HepG2 (cell line): ENCODE measurements around the gene ST13. TPM values are rescaled to one million over a fixed set of nuclear protein-coding genes. Genes with fewer than 3 reads are reported as not detected.

ENCODE experiments used
- ATAC-seq: fragments of 200-7000 bp; cut with Tn5 transposase; 3 replicates; pipeline ENCODE4 v1.9.1; 2020; ENCODE audit warnings: mild to moderate bottlenecking, moderate library complexity
- BruUV-seq: library from RNA; stranded (reverse); fragments of 400-500 nt; replicated peaks from 2 replicates; lab custom pipeline; 2021; lab: Mats Ljungman, UMichigan
- CTCF ChIA-PET: fragments of 300-600 bp; formaldehyde crosslinking; extraction: SDS; loops from one replicate; lab custom pipeline; 2021; ENCODE audit warnings: low total read pairs, inconsistent platforms, low intra/inter-chr PET ratio; lab: Yijun Ruan, JAX
- POLR2A ChIA-PET: fragments of 350-600 bp; sonication (Branson Sonifier 250); formaldehyde crosslinking; loops from one replicate; lab custom pipeline; 2020; ENCODE audit warnings: antibody characterized with exemption, inconsistent platforms; lab: Yijun Ruan, JAX
- DNase-seq: peaks from one replicate; pipeline ENCODE4 v3.0.0-alpha.2; 2015; ENCODE audit warnings: low spot score
- FAIRE-seq: peaks from 3 replicates; lab custom pipeline; 2011; peaks lifted over from hg19 to GRCh38; lab: Jason Lieb, UNC
- H2AFZ ChIP-seq: one replicate; pipeline ENCODE4 v1.6.1; 2011; ENCODE audit warnings: low read length, inconsistent platforms
- H3K27ac ChIP-seq: fragments of 300-600 bp; 3 replicates; pipeline ENCODE4 v1.8.0; 2011; ENCODE audit warnings: mixed run types, mild to moderate bottlenecking, mixed read lengths, low read length, inconsistent platforms; ENCODE audit not compliant: insufficient read depth; ENCODE audit errors: extremely low read length
- H3K27me3 ChIP-seq, 2 experiments: fragments of 200-600 bp in 1 of 2; 2 replicates in 1 of 2; 3 replicates in 1 of 2; pipeline versions ENCODE4 v1.6.0 to v1.8.0; 2011; ENCODE audit warnings: low read length in 2 of 2, mild to moderate bottlenecking in 2 of 2, moderate library complexity in 2 of 2, inconsistent platforms in 1 of 2; ENCODE audit not compliant: insufficient read depth in 2 of 2, control insufficient read depth in 1 of 2
- H3K36me3 ChIP-seq, 2 experiments: fragments of 200-600 bp in 1 of 2; replicated peaks in 1 of 2; 2 replicates in 1 of 2; 3 replicates in 1 of 2; pipeline versions ENCODE4 v1.5.1 to v1.8.0; 2011; ENCODE audit warnings: low read length in 2 of 2, inconsistent platforms in 1 of 2; ENCODE audit not compliant: insufficient read depth in 2 of 2, control insufficient read depth in 1 of 2
- H3K4me1 ChIP-seq: 2 replicates; pipeline ENCODE4 v1.5.1; 2012; ENCODE audit warnings: low read length, inconsistent platforms; ENCODE audit not compliant: insufficient read depth
- H3K4me2 ChIP-seq: 2 replicates; pipeline ENCODE4 v1.6.0; 2011; ENCODE audit warnings: low read depth, low read length, inconsistent platforms
- H3K4me3 ChIP-seq, 3 experiments: fragments of 200-600 bp in 1 of 3; sonication (generic), shearing (Covaris generic) in 1 of 3; replicated peaks in 1 of 3; 2 replicates each; pipeline ENCODE4 v1.5.1; 2011 to 2016; ENCODE audit warnings: low read length in 3 of 3, inconsistent platforms in 2 of 3, low read depth in 2 of 3, mild to moderate bottlenecking in 2 of 3, control low read depth in 1 of 3, mixed read lengths in 1 of 3; ENCODE audit not compliant: insufficient read depth in 1 of 3
- H3K79me2 ChIP-seq: one replicate; pipeline ENCODE4 v1.6.1; 2011; ENCODE audit warnings: low read length, inconsistent platforms; ENCODE audit not compliant: insufficient read depth
- H3K9ac ChIP-seq: 2 replicates; pipeline ENCODE4 v1.6.0; 2011; ENCODE audit warnings: mild to moderate bottlenecking, low read depth, low read length, inconsistent platforms; ENCODE audit not compliant: insufficient read depth
- H3K9me3 ChIP-seq: 2 replicates; pipeline ENCODE4 v1.5.1; 2012; ENCODE audit warnings: mild to moderate bottlenecking, low read length
- H4K20me1 ChIP-seq: 2 replicates; pipeline ENCODE4 v1.6.0; 2011; ENCODE audit warnings: inconsistent platforms, mild to moderate bottlenecking, low read length, moderate library complexity; ENCODE audit not compliant: insufficient read depth
- FOXA1 ChIP-seq, 2 experiments: fragments of 450-650 bp in 1 of 2; sonication (generic) in 1 of 2; formaldehyde crosslinking in 1 of 2; IDR thresholded peaks; 2 replicates each; pipeline versions ENCODE4 v1.4.0 to v1.6.1; 2016 to 2020; ENCODE audit warnings: missing genetic modification reagents in 1 of 2
- MEF2D ChIP-seq: sonication (generic); formaldehyde crosslinking; IDR thresholded peaks from 2 replicates; pipeline ENCODE4 v1.5.1; 2020; ENCODE audit warnings: mild to moderate bottlenecking, missing genetic modification reagents
- MLXIP ChIP-seq: sonication (generic); formaldehyde crosslinking; IDR thresholded peaks from 2 replicates; pipeline ENCODE4 v1.9.0; 2021; ENCODE audit warnings: missing genetic modification reagents, borderline replicate concordance
- PAXIP1 ChIP-seq: sonication (generic); formaldehyde crosslinking; conservative IDR thresholded peaks from 2 replicates; pipeline ENCODE4 v1.4.0; 2020; ENCODE audit warnings: mild to moderate bottlenecking, missing genetic modification reagents, moderate library complexity
- SKIL ChIP-seq: sonication (generic); formaldehyde crosslinking; IDR thresholded peaks from 2 replicates; pipeline ENCODE4 v1.8.0; 2022; ENCODE audit warnings: missing genetic modification reagents, mild to moderate bottlenecking, moderate library complexity, borderline replicate concordance
- TFDP2 ChIP-seq: sonication (generic); formaldehyde crosslinking; IDR thresholded peaks from 2 replicates; pipeline ENCODE4 v1.4.0; 2020; ENCODE audit warnings: missing genetic modification reagents
- TOE1 ChIP-seq: sonication (generic); formaldehyde crosslinking; IDR thresholded peaks from 2 replicates; pipeline ENCODE4 v1.4.0; 2020; ENCODE audit warnings: mild to moderate bottlenecking, missing genetic modification reagents
- ZBTB8A ChIP-seq: sonication (generic); formaldehyde crosslinking; IDR thresholded peaks from 2 replicates; pipeline ENCODE4 v1.4.0; 2020; ENCODE audit warnings: mild to moderate bottlenecking, low read depth, missing genetic modification reagents, borderline replicate concordance
- ZKSCAN1 ChIP-seq: fragments of 150-350 bp; IDR thresholded peaks from 2 replicates; pipeline ENCODE4 v1.6.1; 2014; ENCODE audit warnings: low read length
- ZNF329 ChIP-seq: sonication (generic); formaldehyde crosslinking; IDR thresholded peaks from 2 replicates; pipeline ENCODE4 v1.9.0; 2021; ENCODE audit warnings: low read depth, mild to moderate bottlenecking, missing genetic modification reagents
- ZNF563 ChIP-seq: sonication (generic); formaldehyde crosslinking; IDR thresholded peaks from 2 replicates; pipeline ENCODE4 v1.8.0; 2022; ENCODE audit warnings: mild to moderate bottlenecking, moderate library complexity, missing genetic modification reagents
- ZUFSP ChIP-seq: sonication (generic); formaldehyde crosslinking; IDR thresholded peaks from 2 replicates; pipeline ENCODE4 v1.9.0; 2021; ENCODE audit warnings: missing genetic modification reagents, mild to moderate bottlenecking, borderline replicate concordance
- WGBS: methylation state at CpG from one replicate; pipeline ENCODE4 v1.1.6; 2017; ENCODE audit warnings: low lambda C conversion rate; 5-methylcytosine and 5-hydroxymethylcytosine counted together
- in situ Hi-C: cut with HindIII; loops from 2 replicates; pipeline ENCODE4 v1.10.0; 2017; ENCODE audit warnings: low pct_unique_long_range_greater_than_20kb; ENCODE audit not compliant: extremely low pct_ligation_motif_present
- intact Hi-C: fragments of 100-400 bp; cut with micrococcal nuclease; formaldehyde crosslinking; loops from one replicate; pipeline ENCODE4 v1.10.0; 2022; ENCODE audit not compliant: unreplicated experiment
- polyA plus RNA-seq, 8 experiments: library from polyadenylated mRNA; depleted of rRNA in 3 of 8; stranded (reverse) in 7 of 8; unstranded in 1 of 8; fragments of >200 nt; fragmentation: Illumina TruSeq in 4 of 8; extraction: Trizol in 4 of 8; gene quantifications; 2 replicates each; pipeline versions ENCODE4 v1.2.1 to v1.2.3, GENCODE V29; 2011 to 2016; ENCODE audit warnings: low read depth in 4 of 8, missing spikeins in 1 of 8, mixed read lengths in 1 of 8; ENCODE audit not compliant: insufficient read depth in 1 of 8
- total RNA-seq, 5 experiments: library from RNA; depleted of rRNA; stranded (reverse); fragments of >200 nt; fragmentation: Illumina TruSeq; extraction: Trizol; gene quantifications; 2 replicates each; pipeline ENCODE4 v1.2.3, GENCODE V29; 2016; ENCODE audit warnings: low read depth in 1 of 5

Gene ST13
- total and polyA plus RNA-seq, 2 of the 13 experiments (the other 11 are each of a cell fraction or from before 2014, with no cell fraction given): 110 to 274 TPM

- H4K20me1 ChIP-seq: no peaks in the 10 kb centered on the region
- H3K9me3 ChIP-seq: no peaks in the 10 kb centered on the region
- 95% methylated on average over 2 of the region's 2 CpGs for WGBS
- DNase-seq: no peak
- no peak overlapping the region for H3K4me2 ChIP-seq
- peaks cover 46% of the 10 kb centered on the region for H3K79me2 ChIP-seq
- no peak overlapping the region for H3K27ac ChIP-seq
- no peak overlapping the region for H3K4me3 ChIP-seq
- in situ Hi-C loops: no loop called here
- ChIA-PET CTCF (no interaction called here), POLR2A (no interaction called here)
- peaks cover 34% of the 10 kb centered on the region for H3K4me1 ChIP-seq
- H3K9ac ChIP-seq: no peak overlapping the region
- no TSS peak for BruUV-seq
- ATAC-seq: no peak
- peaks cover 0 to 6% of the 10 kb centered on the region in 2 experiments; a peak in 2 of 5 replicates for H3K36me3 ChIP-seq
- intact Hi-C loops: no loop called here
- no peaks in the 10 kb centered on the region; a peak in 1 of 5 replicates for H3K27me3 ChIP-seq
- H2AFZ ChIP-seq: no peak overlapping the region
- FAIRE-seq: no peak
- TF ChIP-seq ZKSCAN1 (no peak), FOXA1 (IDR thresholded peaks at IDR 0.05) (no peak), FOXA1 (CRISPR knock-in tag; IDR thresholded peaks at IDR 0.05) (no peak), ZUFSP (CRISPR knock-in tag) (no peak), TFDP2 (CRISPR knock-in tag) (no peak), MLXIP (CRISPR knock-in tag) (no peak), SKIL (no peak), PAXIP1 (CRISPR knock-in tag) (no peak), MEF2D (CRISPR knock-in tag) (no peak), ZNF563 (CRISPR knock-in tag) (no peak), ZBTB8A (CRISPR knock-in tag) (no peak), TOE1 (CRISPR knock-in tag) (no peak), ZNF329 (no peak)
Observed at GRCh38 chr22:40862537-40862936, 6.1 kb upstream of the ST13 start.
